ENCODE results near the gene MLLT1.

MLLT1 gene

DNA sequence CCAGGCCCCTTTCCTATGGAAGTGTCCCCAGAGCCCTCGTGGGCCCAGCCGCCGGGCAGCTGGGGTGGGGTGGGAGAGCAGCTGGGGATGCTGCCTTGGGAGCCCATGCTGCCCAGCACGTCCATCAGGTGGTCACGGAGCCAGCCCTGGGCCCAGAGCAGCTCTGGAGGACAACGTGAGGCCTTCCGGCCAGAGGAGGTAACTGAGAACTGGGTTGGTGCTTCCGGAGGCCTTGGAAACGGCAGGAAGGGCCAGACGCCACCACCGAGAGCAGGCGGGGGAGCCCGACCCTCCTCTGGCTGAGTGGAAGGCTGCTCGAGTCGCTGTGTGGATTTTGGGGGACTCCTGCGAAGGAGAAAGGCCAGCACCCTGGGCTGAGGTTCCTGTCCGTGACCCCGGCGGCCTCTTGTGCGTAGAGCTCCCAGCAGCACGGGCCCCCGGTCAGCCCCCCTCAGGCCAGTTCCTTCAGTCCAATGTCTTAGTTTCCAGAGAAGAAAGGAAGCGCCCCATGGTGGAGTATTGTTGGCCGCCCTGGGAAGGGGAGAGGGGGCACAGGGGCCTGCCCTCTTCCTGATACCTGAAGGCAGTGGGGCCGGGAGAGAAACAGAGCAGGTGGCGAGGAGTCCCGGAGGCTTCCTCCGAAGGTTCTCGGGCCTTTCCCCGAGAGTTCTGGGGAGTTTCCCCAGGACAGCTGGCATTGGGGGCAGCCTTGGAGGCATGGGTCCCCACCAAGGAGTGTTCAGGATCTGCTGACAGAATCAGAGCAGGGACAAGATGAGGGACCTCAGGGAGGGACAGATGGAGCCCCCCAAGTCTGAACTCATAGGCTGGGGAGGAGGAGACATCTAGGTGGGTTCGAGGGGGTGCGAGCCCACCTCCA, 68.8 kb downstream of the MLLT1 start:
- no peak for DNase-seq (ENCODE audit: low read depth)

GRCh38 chr19:6210091-6210490, 69.7 kb downstream of the MLLT1 start:
- no peak for DNase-seq (ENCODE audit: low read depth)

GRCh38 chr19:6209680-6210079, 70.1 kb downstream of the MLLT1 start:
- DNase-seq (ENCODE audit: low read depth) = no peak

GRCh38 chr19:6209233-6209632, 70.5 kb downstream of the MLLT1 start:
- no peak for DNase-seq (ENCODE audit: low read depth)

GRCh38 chr19:6204866-6205723, 74.7 kb downstream of the MLLT1 start:
- no peak for DNase-seq (ENCODE audit: low read depth)

DNA sequence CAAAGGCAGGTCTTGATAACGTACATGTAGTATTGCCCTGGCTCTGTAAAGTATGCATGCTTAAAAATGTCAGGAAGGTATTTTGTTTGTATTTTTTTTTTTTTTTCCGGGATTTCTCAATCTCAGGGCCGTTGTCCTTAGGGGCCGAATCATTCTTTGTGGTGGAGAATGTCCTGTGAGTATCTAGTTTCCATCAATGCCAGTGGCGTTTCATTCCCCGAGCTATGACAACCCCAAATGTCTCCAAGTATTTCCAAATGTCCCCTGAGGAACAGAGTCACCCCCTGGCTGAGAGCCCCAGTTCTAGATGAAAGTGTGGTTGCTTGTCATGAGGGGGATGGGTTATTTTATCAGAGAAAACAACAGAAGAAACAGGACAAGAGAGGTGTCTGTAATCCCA, 75.6 kb downstream of the MLLT1 start:
- DNase-seq (ENCODE audit: low read depth) = no peak

DNA sequence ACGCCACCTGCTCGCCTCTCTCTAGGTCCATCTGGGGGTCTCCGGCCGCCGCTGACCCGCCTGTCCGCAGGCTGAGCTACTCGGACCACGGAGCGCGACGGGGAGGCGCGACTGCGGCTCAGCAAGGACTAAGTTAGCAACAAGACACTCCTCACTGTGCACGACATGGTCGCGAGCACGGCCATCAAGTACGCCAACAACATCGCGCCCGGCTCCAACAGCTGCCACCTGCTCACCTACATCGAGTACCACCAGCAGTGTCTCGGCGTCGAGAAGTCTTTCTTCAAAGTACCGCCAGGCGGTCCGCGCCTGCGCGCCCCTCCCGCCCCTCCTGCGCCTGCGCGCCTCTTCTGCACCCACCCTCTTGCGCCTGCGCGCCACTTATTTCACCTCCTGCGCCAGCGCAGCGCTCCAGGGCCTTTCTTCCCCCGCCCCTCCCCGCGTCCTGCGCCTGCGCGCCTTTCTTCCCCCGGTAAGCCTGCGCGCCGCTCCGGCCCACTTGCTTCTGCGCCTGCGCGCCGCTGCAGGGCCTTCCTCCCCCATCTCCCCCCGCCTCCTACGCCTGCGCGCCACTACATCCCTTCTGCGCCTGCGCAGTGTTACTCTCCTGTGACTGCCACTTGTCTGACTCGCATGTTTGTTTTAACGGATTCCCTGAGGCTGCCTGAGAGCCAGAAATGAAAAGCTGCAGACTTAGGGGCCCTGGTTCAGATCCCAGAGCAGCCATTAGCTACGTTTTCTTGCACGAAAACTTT, 80.4 kb downstream of the MLLT1 start:
- DNase-seq (ENCODE audit: low read depth) = peak; percentile 99

- no peak for DNase-seq (ENCODE audit: low read depth)
Measured at GRCh38 chr19:6198896-6199239, 80.9 kb downstream of the MLLT1 start.

DNA sequence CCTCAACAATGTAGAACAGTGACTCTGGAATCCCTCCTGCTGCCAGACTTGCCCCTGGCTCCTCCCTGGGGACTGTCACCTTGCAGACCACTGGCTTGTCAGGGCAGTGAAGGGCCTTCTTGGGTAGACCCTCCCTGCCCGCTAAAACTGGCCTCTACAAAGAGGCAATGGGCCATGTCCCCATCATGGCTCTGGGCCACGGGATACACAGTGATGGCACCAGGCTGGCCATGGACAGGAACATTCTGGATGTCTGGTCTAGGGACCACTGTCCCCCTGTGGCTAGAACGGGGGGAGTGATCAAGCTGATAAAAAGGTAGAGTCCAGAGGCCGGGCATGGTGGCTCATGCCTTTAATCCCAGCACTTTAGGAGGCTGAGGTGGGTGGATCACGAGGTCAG, 83.4 kb downstream of the MLLT1 start:
- DNase-seq (ENCODE audit: low read depth) = no peak

DNA sequence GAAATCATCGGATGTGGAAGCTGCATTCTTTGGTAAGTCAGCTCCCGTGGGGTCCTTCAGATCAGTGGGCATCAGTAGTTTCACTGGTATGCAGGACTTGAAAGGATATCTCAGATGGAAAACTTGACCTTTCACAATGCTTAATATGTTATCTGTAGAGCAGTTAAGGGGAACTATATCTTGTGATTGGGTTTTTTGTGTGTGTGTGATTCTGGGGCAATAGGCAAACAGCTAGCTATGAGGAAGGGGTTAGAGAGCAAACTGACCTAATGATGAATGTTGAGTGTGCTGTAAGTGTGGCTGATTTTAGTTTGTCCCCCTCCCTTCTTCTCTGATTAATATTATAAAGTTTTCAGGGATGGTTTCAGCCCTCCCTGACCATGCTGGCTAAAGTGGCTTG, 91.0 kb downstream of the MLLT1 start:
- DNase-seq (ENCODE audit: low read depth) = no peak

- no peak for DNase-seq (ENCODE audit: low read depth)
Measured at GRCh38 chr19:6187374-6187773, 92.4 kb downstream of the MLLT1 start.

DNA sequence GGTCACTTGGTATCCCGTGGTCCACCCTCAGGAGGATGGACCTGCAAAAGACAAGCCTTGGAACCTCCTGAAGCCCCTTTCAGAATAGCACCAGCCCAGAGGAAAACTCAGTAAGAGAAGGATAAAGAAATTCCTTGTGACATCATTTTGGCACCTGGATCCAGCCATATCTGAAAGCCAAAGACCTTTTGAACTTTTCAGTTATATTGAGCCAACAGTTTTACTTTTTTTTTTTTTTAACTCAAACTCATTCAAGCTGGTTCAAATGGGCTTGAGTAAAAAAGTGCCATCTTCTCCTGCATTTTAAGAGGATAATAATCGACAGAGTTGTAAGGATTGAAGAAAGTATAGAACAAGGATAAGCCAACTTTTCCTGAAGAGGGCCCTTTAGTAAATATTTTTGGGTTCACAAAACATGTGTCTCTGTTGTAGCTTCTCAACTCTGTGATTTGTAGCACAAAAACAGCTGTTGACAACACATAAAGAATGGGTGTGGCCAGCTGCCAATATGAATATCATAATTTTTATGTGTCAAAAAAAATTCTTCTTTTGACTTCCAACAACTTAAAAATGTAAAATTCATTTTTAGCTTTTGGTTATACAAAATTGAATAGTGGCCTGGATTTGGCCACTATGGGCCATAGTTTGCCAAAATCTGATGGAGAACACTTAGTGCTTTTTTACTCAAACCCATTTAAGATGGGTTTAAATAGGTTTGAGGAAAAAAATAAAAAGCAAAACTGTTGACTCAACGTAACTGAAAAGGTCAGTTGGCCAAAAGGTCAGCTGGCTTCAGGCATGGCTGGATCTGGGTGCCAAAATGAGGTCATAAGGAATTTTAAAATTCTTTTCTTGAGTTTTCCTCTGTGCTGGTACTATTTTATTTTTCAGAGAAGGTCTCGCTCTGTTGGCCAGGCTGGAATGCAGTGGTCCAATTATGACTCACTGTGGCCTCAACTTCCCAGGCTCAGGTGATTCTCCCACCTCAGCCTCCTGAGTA, 93.6 kb downstream of the MLLT1 start:
- no peak for DNase-seq (ENCODE audit: low read depth)

DNA sequence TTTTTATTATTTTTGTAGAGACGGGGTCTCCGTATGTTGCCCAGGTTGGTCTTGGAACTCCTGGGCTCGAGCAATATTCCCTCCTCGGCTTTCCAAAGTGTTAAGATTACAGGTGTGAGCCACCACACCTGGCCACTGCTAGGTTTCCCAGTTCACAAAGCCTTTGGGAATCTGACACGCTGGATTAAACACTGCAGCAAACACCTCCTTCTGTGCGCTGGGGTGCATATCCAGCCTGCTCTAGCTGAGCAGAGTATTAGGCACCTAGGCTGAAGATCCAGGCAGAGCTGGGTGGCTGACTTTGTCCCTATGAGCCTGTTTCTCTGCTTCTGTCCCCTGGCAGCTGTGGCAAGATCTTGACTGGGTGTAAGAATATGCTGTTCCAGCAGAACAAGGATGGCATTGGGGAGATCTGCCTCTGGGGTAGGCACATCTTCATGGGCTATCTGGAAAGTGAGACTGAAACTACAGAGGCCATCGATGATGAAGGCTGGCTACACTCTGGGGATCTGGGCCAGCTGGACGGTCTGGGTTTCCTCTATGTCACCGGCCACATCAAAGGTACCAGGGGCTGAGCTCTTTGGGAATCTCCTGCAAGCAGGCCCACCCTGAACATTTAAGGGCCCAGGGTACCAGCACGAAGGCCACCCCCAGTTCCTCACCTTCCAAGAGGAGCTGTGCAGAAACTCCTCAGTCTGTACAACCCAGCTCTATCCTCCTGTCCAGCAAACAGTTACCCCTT, 94.5 kb downstream of the MLLT1 start:
- no peak for DNase-seq (ENCODE audit: low read depth)

DNA sequence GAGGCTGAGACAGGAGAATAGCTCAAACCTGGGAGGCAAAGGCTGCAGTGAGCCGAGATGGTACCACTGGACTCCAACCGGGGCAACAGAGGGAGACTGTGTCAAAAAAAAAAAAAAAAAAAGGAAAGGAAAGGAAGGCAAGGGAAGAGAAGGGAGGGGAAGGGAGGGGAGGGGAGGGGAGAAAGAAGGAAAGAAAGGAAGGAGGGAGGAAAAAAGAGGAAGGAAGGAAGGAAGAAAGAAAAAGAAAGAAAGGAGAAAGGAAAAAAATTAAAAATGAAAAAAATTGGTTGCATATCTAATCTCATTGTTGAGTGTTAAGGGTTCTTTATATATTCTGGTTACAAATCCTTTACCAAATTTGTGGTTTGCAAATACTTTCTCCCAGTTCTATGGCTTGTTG, 98.7 kb downstream of the MLLT1 start:
- DNase-seq (ENCODE audit: low read depth) = no peak

DNA sequence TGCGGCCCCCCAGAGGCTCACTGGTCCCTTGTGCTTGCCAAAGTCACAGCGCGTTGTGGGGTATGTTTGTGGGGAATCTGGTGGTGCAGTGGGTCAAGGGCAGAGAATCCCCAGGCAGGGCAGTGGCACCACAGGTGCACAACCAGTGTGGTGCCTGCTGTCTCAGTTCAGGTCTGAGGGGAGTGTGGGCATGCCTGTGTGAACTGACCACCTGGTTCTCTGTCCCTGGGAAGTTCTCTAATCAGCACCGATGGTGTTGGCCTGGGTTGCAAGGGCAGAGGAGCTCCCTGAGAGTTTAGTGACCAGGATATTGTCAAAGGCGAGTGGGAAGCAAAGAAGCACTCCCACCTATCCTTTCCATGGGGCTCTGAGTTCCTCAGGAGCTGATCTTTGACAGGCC, 106.6 kb downstream of the MLLT1 start:
- no peak for DNase-seq (ENCODE audit: low read depth)

DNA sequence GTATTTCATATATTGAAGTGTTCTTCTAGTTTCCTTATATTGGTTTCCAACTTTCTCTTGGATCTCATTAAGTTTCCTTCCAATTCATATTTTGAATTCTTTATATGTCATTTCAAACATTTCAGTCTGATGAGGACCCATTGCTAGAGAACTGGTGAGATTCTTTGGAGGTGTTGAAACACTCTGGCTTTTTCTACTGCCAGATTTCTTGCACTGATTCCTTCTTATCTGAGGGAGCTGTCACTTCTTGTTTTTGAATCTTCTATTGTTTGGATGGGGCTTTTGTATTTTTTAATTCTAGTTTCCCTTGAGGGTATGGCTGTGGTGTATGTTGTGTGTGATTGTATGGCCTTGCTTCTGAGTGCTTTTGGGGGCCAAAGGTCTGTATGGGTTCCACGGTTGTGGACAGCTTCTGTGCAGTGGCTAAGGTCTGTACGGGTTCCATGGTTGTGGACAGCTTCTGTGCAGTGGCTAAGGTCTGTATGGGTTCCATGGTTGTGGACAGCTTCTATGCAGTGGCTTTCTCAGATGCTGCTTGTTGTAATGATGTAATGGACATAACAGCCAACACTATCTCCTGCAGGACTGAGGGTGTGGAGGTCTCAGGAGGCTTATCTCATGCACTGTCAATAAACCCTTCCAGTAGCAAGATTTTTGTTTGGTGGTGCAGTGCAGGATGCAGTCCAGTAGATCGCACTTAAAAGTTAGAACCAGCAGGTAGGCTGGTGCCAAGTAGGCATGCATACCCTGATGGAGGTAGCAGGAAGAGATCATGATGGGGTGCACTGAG, 107.5 kb downstream of the MLLT1 start:
- DNase-seq (ENCODE audit: low read depth) = no peak

DNA sequence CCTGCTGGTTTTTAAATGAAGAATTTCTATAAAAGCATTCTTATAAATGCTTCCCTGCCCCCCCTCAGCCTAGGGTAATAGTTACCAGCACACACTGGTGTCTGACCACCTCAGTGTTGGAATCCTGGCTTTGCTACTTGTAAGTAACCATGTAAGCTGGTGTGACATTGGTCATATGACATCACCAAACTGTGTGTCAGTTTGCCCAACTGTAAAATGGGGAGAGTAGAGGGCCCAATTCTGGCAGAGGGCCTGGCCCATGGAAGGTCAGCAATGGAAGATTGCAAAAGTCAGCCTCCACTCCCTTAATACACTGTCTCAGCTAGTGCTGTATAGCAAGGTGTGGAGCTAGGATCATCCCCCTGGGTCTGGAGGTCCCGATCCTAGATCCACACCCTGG, 112.7 kb downstream of the MLLT1 start:
- no peak for DNase-seq (ENCODE audit: low read depth)

DNA sequence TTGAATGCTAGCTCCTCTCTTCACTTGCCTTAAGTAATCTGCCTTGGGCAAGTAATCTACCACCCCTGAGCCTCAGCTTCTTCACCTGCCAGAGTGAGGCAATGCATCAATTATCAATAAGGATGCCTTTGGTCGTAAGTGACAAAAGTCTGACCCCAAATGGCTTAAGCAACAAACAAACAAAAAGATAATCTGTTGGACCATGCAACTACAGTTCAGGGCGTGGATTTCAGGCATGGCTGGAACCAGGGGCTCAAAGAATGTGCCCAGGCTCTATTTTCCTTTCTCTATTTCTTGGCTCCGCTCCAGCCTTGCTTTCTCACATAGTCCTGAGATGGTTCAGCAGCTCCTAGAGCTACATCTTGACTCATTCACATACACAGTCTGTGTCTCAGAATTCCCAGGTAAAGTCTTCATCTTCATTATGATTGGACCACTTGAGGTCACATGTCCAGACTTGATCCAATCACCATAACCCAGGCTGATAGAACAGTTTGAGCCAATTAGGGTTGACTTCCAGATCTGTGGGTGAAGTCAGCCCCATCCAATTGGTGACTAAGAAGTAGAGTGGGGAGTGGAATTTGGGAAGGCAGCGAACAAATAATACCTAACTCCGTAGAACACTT, 114.8 kb downstream of the MLLT1 start:
- DNase-seq (ENCODE audit: low read depth) = no peak

- peak; percentile 20 for DNase-seq (ENCODE audit: low read depth)
Measured at GRCh38 chr19:6161271-6161850, 118.4 kb downstream of the MLLT1 start.

All from T follicular helper cell (primary cell).